ENCODE data around the gene ITPKA. TPM values are rescaled to one million over a fixed set of nuclear protein-coding genes. Genes with fewer than 3 reads are reported as not detected.

The ITPKA gene
- polyA plus RNA-seq, 1 experiment = 0.92 TPM

DNA sequence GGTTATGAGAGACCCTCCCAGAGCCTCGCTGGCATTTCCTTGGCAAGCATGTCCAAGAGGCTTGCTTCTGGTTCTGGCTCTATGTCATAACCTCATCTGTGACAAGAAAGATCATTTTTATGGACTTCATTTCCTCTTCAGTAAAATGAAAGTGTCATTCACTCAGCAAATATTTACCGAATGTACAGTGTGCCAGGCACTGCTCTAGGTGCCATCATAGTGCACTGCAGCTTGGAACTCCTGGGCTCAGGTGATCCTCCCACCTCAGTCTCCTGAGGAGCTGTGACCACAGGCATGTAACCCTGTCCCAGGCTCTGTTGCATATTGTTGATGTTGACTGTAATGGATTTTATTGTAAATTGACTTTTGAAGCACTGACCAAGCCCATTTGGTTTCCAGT lies 18.7 kb upstream of the ITPKA start:
- CTCF ChIA-PET = interaction anchor here (1.2 to 3.0 kb wide), 2 partner anchors 9 to 129 kb away, joined by 3 to 12 read pairs; no protein-coding TSS in a partner anchor
- DNase-seq (ENCODE audit: low read depth, low spot score) = no peak

DNA sequence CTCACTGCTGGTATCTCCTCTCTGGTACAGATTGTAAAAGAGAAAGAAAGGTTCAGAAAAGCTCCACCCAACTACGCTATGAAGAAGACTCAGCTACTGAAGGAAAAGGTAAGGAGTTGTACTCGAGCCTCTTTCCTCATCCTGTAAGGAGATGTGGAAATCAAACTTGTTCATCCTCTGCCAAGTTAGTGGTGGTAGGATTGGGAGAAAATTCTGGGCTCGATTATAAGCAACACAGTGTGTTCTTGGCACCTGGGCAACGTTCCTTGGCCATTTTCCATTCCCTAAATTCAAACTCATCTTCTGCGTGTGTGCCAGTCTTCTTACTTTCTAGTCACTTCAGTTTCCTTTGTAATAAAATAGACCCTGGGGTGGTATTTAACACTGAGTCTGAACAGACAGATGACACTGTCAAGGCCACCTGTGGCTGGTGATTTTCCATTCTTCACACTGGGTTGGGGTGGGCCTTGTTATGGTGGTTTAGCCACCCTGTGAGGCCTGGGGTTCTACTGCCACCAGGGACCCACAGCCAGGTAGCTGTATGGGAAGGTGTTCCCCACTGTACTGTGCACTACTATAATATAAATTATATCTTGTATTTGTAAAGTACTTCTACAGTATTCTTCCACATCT lies 17.1 kb upstream of the ITPKA start:
- Histone ChIP-seq H3K27me3 (ENCODE audit: control insufficient read depth, insufficient read depth, low read length) (no peaks in the 10 kb centered on the region), H3K4me3 (ENCODE audit: low read depth, low read length) (no peak overlapping the region), H3K9me3 (ENCODE audit: control insufficient read depth, insufficient read depth, low read length) (no peaks in the 10 kb centered on the region; the same call in 1 of the 2 replicates), H3K27ac (ENCODE audit: low read depth, low read length) (peak overlapping the region; percentile 89)
- POLR2A ChIA-PET = no interaction called here
- TF ChIP-seq, protein P1, sequence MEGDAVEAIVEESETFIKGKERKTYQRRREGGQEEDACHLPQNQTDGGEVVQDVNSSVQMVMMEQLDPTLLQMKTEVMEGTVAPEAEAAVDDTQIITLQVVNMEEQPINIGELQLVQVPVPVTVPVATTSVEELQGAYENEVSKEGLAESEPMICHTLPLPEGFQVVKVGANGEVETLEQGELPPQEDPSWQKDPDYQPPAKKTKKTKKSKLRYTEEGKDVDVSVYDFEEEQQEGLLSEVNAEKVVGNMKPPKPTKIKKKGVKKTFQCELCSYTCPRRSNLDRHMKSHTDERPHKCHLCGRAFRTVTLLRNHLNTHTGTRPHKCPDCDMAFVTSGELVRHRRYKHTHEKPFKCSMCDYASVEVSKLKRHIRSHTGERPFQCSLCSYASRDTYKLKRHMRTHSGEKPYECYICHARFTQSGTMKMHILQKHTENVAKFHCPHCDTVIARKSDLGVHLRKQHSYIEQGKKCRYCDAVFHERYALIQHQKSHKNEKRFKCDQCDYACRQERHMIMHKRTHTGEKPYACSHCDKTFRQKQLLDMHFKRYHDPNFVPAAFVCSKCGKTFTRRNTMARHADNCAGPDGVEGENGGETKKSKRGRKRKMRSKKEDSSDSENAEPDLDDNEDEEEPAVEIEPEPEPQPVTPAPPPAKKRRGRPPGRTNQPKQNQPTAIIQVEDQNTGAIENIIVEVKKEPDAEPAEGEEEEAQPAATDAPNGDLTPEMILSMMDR (IDR thresholded peaks at IDR 0.05; ENCODE audit: low read depth, low read length) = no peak
- CTCF ChIA-PET = interaction anchor here (0.8 to 3.0 kb wide), 2 partner anchors 11 to 41 kb away, joined by 3 to 12 read pairs; no protein-coding TSS in a partner anchor
- no peak for DNase-seq (ENCODE audit: low read depth, low spot score)

More for the DNA sequence above, 18.7 kb upstream of the ITPKA start:
- POLR2A ChIA-PET = interaction anchor here (0.6 kb wide), 1 partner anchor 69 kb away, joined by 4 read pairs; the partner anchor contains the start of gene RPAP1
- Histone ChIP-seq H3K27me3 (ENCODE audit: control insufficient read depth, insufficient read depth, low read length) (no peaks in the 10 kb centered on the region), H3K9me3 (ENCODE audit: control insufficient read depth, insufficient read depth, low read length) (no peaks in the 10 kb centered on the region; the same call in 1 of the 2 replicates), H3K27ac (ENCODE audit: low read depth, low read length) (no peak overlapping the region), H3K4me3 (ENCODE audit: low read depth, low read length) (no peak overlapping the region)
- TF ChIP-seq, protein P1 (IDR thresholded peaks at IDR 0.05; ENCODE audit: low read depth, low read length) = no peak

DNA sequence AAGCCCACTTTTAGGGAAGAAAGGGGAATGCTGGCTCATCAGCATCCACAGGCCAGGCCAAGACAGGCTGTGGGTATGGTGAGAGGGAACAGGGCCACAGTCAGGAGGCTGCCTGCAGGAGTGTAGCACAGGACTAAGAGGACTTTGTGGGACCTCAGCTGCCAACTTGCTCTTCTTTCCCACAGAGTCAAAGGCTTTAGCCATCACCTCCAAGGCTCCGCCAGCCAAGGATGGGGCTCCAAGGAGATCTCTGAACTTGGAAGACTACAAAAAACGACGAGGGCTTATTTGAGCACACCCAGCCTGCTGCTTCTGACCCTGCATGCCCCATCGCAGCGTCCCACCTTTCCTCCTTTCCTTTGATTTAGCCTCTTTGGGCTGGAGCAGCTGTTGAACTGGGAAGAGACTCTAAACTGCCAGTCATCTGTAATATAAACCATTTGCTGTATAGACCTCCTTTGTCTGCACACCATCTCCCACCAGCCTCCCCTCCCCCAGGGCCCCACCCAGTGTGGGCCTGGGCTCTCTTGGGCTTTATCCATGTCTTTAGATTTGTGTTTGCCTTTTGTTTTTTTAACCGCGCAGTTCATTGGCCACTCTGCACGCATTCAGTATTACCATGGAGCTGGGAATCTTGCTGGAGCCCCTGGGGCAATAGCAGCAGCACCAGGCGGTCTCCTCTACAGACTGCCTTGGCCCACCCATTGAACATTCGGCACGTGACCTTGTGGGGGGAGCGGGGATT lies 13.1 kb upstream of the ITPKA start:
- Histone ChIP-seq H3K27me3 (ENCODE audit: control insufficient read depth, insufficient read depth, low read length) (no peaks in the 10 kb centered on the region), H3K4me3 (ENCODE audit: low read depth, low read length) (no peak overlapping the region), H3K9me3 (ENCODE audit: control insufficient read depth, insufficient read depth, low read length) (no peaks in the 10 kb centered on the region), H3K27ac (ENCODE audit: low read depth, low read length) (no peak overlapping the region)
- TF ChIP-seq, protein P1 (IDR thresholded peaks at IDR 0.05; ENCODE audit: low read depth, low read length) = no peak
- ChIA-PET CTCF (no interaction called here), POLR2A (no interaction called here)
- DNase-seq (ENCODE audit: low read depth, low spot score) = no peak

DNA sequence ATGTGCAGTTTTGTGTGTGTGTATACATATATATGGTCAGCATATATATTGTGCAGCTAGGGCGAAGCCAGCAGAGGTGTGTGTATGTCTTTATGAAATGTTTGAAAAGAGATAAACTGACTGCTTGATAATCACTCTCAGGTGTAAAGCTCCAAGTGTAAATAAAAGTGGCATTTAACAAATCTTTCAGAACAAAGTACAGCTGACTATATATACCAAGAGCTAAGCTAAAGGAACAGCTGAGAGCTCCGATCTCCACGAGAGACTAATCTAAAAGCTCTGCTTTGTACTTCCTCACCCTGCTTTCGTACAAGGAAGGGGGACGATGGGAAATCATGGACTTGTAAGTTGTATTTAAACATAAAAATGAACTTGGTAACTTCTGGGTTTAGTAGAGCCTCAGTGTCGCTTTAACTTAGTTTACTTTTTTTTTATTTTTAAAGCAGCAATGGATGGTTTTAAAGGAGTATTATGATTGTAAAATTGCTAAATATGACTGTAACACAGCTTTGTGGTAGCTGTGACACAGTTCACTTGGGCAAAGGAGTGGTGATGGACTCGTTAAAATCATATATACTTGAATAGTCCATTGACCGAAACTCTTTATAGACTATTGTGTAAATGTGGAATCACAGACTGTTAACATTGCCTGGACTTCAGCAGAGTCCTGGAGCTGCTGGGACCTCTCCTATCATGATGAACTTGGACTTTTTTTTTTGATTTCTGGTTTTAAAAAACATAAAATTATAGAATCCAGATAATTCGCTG lies 11.4 kb upstream of the ITPKA start:
- ChIA-PET POLR2A (interaction anchor here (0.7 kb wide), 1 partner anchor 24 kb away, joined by 3 read pairs; no protein-coding TSS in a partner anchor), CTCF (interaction anchor here (1.0 kb wide), 1 partner anchor 17 kb away, joined by 3 read pairs; no protein-coding TSS in a partner anchor)
- TF ChIP-seq, protein P1 (IDR thresholded peaks at IDR 0.05; ENCODE audit: low read depth, low read length) = no peak
- no peaks in the 10 kb centered on the region; the same call in 1 of the 2 replicates for H3K9me3 ChIP-seq (ENCODE audit: control insufficient read depth, insufficient read depth, low read length)
- H3K4me3 ChIP-seq (ENCODE audit: low read depth, low read length) = no peak overlapping the region
- DNase-seq (ENCODE audit: low read depth, low spot score) = no peak
- H3K27me3 ChIP-seq (ENCODE audit: control insufficient read depth, insufficient read depth, low read length) = no peaks in the 10 kb centered on the region
- no peak overlapping the region for H3K27ac ChIP-seq (ENCODE audit: low read depth, low read length)
